ENCODE data around the gene EHD1.

The EHD1 gene

GRCh38 chr11:64829536-64830251, 48.7 kb downstream of the EHD1 start:
- Histone ChIP-seq H2BK120ac (ENCODE audit: insufficient read depth, low read length, poor library complexity) (no peak overlapping the region), H2AK5ac (ENCODE audit: low read length) (no peak overlapping the region), H3K14ac (ENCODE audit: low read length) (no peak overlapping the region), H3K9ac (ENCODE audit: low read length) (no peak overlapping the region), H3K27ac (ENCODE audit: low read depth, low read length) (no peak overlapping the region), H2AFZ (ENCODE audit: insufficient read depth, low read length, poor library complexity) (no peak overlapping the region), H3K23ac (ENCODE audit: low read length) (no peak overlapping the region), H3K79me2 (ENCODE audit: control insufficient read depth, insufficient read depth, low read length, poor library complexity) (no peaks in the 10 kb centered on the region), H2BK12ac (ENCODE audit: low read length) (no peak overlapping the region), H4K8ac (ENCODE audit: low read depth, low read length) (no peak overlapping the region), H3K9me3 (ENCODE audit: insufficient read depth, low read depth, low read length) (peaks cover 4% of the 10 kb centered on the region), H4K91ac (ENCODE audit: low read depth, low read length) (no peak overlapping the region), H4K12ac (ENCODE audit: low read depth, low read length) (no peak overlapping the region), H3K4me3 (ENCODE audit: low read depth, low read length) (no peak overlapping the region), H3K4me2 (ENCODE audit: low read length) (no peak overlapping the region), H3K27me3 (ENCODE audit: insufficient read depth, low read length) (no peaks in the 10 kb centered on the region), H3K18ac (ENCODE audit: low read length) (no peak overlapping the region), H3K4ac (ENCODE audit: low read depth, low read length) (no peak overlapping the region), H3K36me3 (ENCODE audit: control insufficient read depth in 1 of 2, insufficient read depth in 2 of 2, low read length in 2 of 2) (peaks cover 93 to 97% of the 10 kb centered on the region in 2 experiments), H3K79me1 (ENCODE audit: low read length) (no peaks in the 10 kb centered on the region), H3K4me1 (ENCODE audit: control insufficient read depth in 1 of 2, insufficient read depth in 2 of 2, low read length in 2 of 2) (no peaks in the 10 kb centered on the region), H2BK5ac (ENCODE audit: low read depth, low read length, poor library complexity) (no peak overlapping the region)
- WGBS (ENCODE audit: extremely low coverage, insufficient coverage, insufficient read length): no CpG with 5 or more reads among the region's 43 CpGs
- DNase-seq: no peak

- no peak for DNase-seq
- Histone ChIP-seq H3K27me3 (ENCODE audit: insufficient read depth, low read length) (no peaks in the 10 kb centered on the region), H3K18ac (ENCODE audit: low read length) (no peak overlapping the region), H2BK5ac (ENCODE audit: low read depth, low read length, poor library complexity) (no peak overlapping the region), H3K79me2 (ENCODE audit: control insufficient read depth, insufficient read depth, low read length, poor library complexity) (no peaks in the 10 kb centered on the region), H4K12ac (ENCODE audit: low read depth, low read length) (no peak overlapping the region), H3K23ac (ENCODE audit: low read length) (no peak overlapping the region), H2BK12ac (ENCODE audit: low read length) (no peak overlapping the region), H3K9me3 (ENCODE audit: insufficient read depth, low read depth, low read length) (peaks cover 4% of the 10 kb centered on the region), H2BK120ac (ENCODE audit: insufficient read depth, low read length, poor library complexity) (no peak overlapping the region), H4K91ac (ENCODE audit: low read depth, low read length) (no peak overlapping the region), H4K8ac (ENCODE audit: low read depth, low read length) (no peak overlapping the region), H3K79me1 (ENCODE audit: low read length) (no peaks in the 10 kb centered on the region), H3K4me3 (ENCODE audit: low read depth, low read length) (no peak overlapping the region), H3K36me3 (ENCODE audit: control insufficient read depth in 1 of 2, insufficient read depth in 2 of 2, low read length in 2 of 2) (peaks cover 76 to 85% of the 10 kb centered on the region in 2 experiments), H3K27ac (ENCODE audit: low read depth, low read length) (no peak overlapping the region), H3K4ac (ENCODE audit: low read depth, low read length) (no peak overlapping the region), H2AFZ (ENCODE audit: insufficient read depth, low read length, poor library complexity) (no peak overlapping the region), H3K4me2 (ENCODE audit: low read length) (no peak overlapping the region), H2AK5ac (ENCODE audit: low read length) (no peak overlapping the region), H3K14ac (ENCODE audit: low read length) (no peak overlapping the region), H3K9ac (ENCODE audit: low read length) (no peak overlapping the region), H3K4me1 (ENCODE audit: control insufficient read depth in 1 of 2, insufficient read depth in 2 of 2, low read length in 2 of 2) (no peaks in the 10 kb centered on the region)
- no CpG with 5 or more reads among the region's 22 CpGs for WGBS (ENCODE audit: extremely low coverage, insufficient coverage, insufficient read length)
Observed at GRCh38 chr11:64827451-64827839, 51.0 kb downstream of the EHD1 start.

- Histone ChIP-seq H4K91ac (ENCODE audit: low read depth, low read length) (no peak overlapping the region), H3K79me2 (ENCODE audit: control insufficient read depth, insufficient read depth, low read length, poor library complexity) (no peaks in the 10 kb centered on the region), H3K4me3 (ENCODE audit: low read depth, low read length) (no peak overlapping the region), H3K27ac (ENCODE audit: low read depth, low read length) (no peak overlapping the region), H4K12ac (ENCODE audit: low read depth, low read length) (no peak overlapping the region), H3K4ac (ENCODE audit: low read depth, low read length) (no peak overlapping the region), H3K27me3 (ENCODE audit: insufficient read depth, low read length) (no peaks in the 10 kb centered on the region), H3K14ac (ENCODE audit: low read length) (no peak overlapping the region), H3K9me3 (ENCODE audit: insufficient read depth, low read depth, low read length) (peaks cover 4% of the 10 kb centered on the region), H2BK120ac (ENCODE audit: insufficient read depth, low read length, poor library complexity) (no peak overlapping the region), H2BK12ac (ENCODE audit: low read length) (no peak overlapping the region), H3K23ac (ENCODE audit: low read length) (no peak overlapping the region), H3K4me1 (ENCODE audit: control insufficient read depth in 1 of 2, insufficient read depth in 2 of 2, low read length in 2 of 2) (no peaks in the 10 kb centered on the region), H3K4me2 (ENCODE audit: low read length) (no peak overlapping the region), H3K9ac (ENCODE audit: low read length) (no peak overlapping the region), H3K36me3 (ENCODE audit: control insufficient read depth in 1 of 2, insufficient read depth in 2 of 2, low read length in 2 of 2) (peaks cover 70 to 79% of the 10 kb centered on the region in 2 experiments), H2BK5ac (ENCODE audit: low read depth, low read length, poor library complexity) (no peak overlapping the region), H3K18ac (ENCODE audit: low read length) (no peak overlapping the region), H3K79me1 (ENCODE audit: low read length) (no peaks in the 10 kb centered on the region), H2AK5ac (ENCODE audit: low read length) (no peak overlapping the region), H2AFZ (ENCODE audit: insufficient read depth, low read length, poor library complexity) (no peak overlapping the region), H4K8ac (ENCODE audit: low read depth, low read length) (no peak overlapping the region)
- WGBS (ENCODE audit: extremely low coverage, insufficient coverage, insufficient read length): no CpG with 5 or more reads among the region's 52 CpGs
- no peak for DNase-seq
Observed at GRCh38 chr11:64826578-64827450, 51.6 kb downstream of the EHD1 start.

GRCh38 chr11:64826062-64826461, 52.4 kb downstream of the EHD1 start:
- H2AFZ ChIP-seq (ENCODE audit: insufficient read depth, low read length, poor library complexity): no peak overlapping the region
- H2BK5ac ChIP-seq (ENCODE audit: low read depth, low read length, poor library complexity): no peak overlapping the region
- no peak overlapping the region for H3K4ac ChIP-seq (ENCODE audit: low read depth, low read length)
- no peak overlapping the region for H3K9ac ChIP-seq (ENCODE audit: low read length)
- no CpG with 5 or more reads among the region's 7 CpGs for WGBS (ENCODE audit: extremely low coverage, insufficient coverage, insufficient read length)
- H3K18ac ChIP-seq (ENCODE audit: low read length): no peak overlapping the region
- H4K8ac ChIP-seq (ENCODE audit: low read depth, low read length): no peak overlapping the region
- no peak overlapping the region for H3K4me2 ChIP-seq (ENCODE audit: low read length)
- no peaks in the 10 kb centered on the region for H3K79me2 ChIP-seq (ENCODE audit: control insufficient read depth, insufficient read depth, low read length, poor library complexity)
- no peak overlapping the region for H2AK5ac ChIP-seq (ENCODE audit: low read length)
- H2BK120ac ChIP-seq (ENCODE audit: insufficient read depth, low read length, poor library complexity): no peak overlapping the region
- H4K91ac ChIP-seq (ENCODE audit: low read depth, low read length): no peak overlapping the region
- no peak overlapping the region for H2BK12ac ChIP-seq (ENCODE audit: low read length)
- H3K4me1 ChIP-seq (ENCODE audit: control insufficient read depth in 1 of 2, insufficient read depth in 2 of 2, low read length in 2 of 2): no peaks in the 10 kb centered on the region
- H3K9me3 ChIP-seq (ENCODE audit: insufficient read depth, low read depth, low read length): peaks cover 6% of the 10 kb centered on the region
- no peaks in the 10 kb centered on the region for H3K79me1 ChIP-seq (ENCODE audit: low read length)
- H3K36me3 ChIP-seq (ENCODE audit: control insufficient read depth in 1 of 2, insufficient read depth in 2 of 2, low read length in 2 of 2): peaks cover 63 to 71% of the 10 kb centered on the region in 2 experiments
- no peak overlapping the region for H3K4me3 ChIP-seq (ENCODE audit: low read depth, low read length)
- no peak for DNase-seq
- no peaks in the 10 kb centered on the region for H3K27me3 ChIP-seq (ENCODE audit: insufficient read depth, low read length)
- H3K14ac ChIP-seq (ENCODE audit: low read length): no peak overlapping the region
- no peak overlapping the region for H4K12ac ChIP-seq (ENCODE audit: low read depth, low read length)
- H3K23ac ChIP-seq (ENCODE audit: low read length): no peak overlapping the region
- no peak overlapping the region for H3K27ac ChIP-seq (ENCODE audit: low read depth, low read length)
